GM18526 (cell line): ENCODE measurements around the gene TOR3A.

Experiments used
- POLR2A ChIP-seq: IDR thresholded peaks from 3 replicates; pipeline ENCODE4 v1.6.1; 2011; ENCODE audit not compliant: insufficient read length; ENCODE audit errors: extremely low read depth

TOR3A gene

GRCh38 chr1:179058487-179059483, 23.1 kb upstream of the TOR3A start:
- no peak for TF ChIP-seq POLR2A

GRCh38 chr1:179061360-179062282, 20.2 kb upstream of the TOR3A start:
- no peak for TF ChIP-seq POLR2A

- no peak for TF ChIP-seq POLR2A
Observed at GRCh38 chr1:179066471-179066870, 15.4 kb upstream of the TOR3A start.

- no peak for TF ChIP-seq POLR2A
Observed at GRCh38 chr1:179077396-179077795, 4.5 kb upstream of the TOR3A start.

- no peak for TF ChIP-seq POLR2A
Observed at GRCh38 chr1:179079113-179079761, 2.6 kb upstream of the TOR3A start.

- no peak for TF ChIP-seq POLR2A
Observed at GRCh38 chr1:179080866-179081686, 794 bp upstream of the TOR3A start.

GRCh38 chr1:179082333-179082998, 596 bp downstream of the TOR3A start:
- no peak for TF ChIP-seq POLR2A

GRCh38 chr1:179082999-179083335, 1.1 kb downstream of the TOR3A start:
- TF ChIP-seq POLR2A, result no peak

- no peak for TF ChIP-seq POLR2A
Observed at GRCh38 chr1:179083533-179083932, 1.7 kb downstream of the TOR3A start.

- TF ChIP-seq POLR2A, result no peak
Observed at GRCh38 chr1:179087665-179088064, 5.8 kb downstream of the TOR3A start.

GRCh38 chr1:179089827-179090482, 8.1 kb downstream of the TOR3A start:
- no peak for TF ChIP-seq POLR2A

GRCh38 chr1:179090522-179090921, 8.7 kb downstream of the TOR3A start:
- no peak for TF ChIP-seq POLR2A

GRCh38 chr1:179090923-179091322, 9.1 kb downstream of the TOR3A start:
- no peak for TF ChIP-seq POLR2A

GRCh38 chr1:179091691-179092165, 9.9 kb downstream of the TOR3A start:
- TF ChIP-seq POLR2A, result no peak
